SK-N-SH (cell line): ENCODE data around the gene DYNC2H1. TPM values are rescaled to one million over a fixed set of nuclear protein-coding genes. Genes with fewer than 3 reads are reported as not detected.

Experiments used
- CTCF ChIA-PET: fragments of 300-600, 350-600 bp; formaldehyde crosslinking; extraction: SDS; loops from one replicate; lab custom pipeline; 2021; lab: Yijun Ruan, JAX
- POLR2A ChIA-PET: fragments of 350-600 bp; sonication (Branson Sonifier 250); formaldehyde crosslinking; extraction: SDS; loops from one replicate; lab custom pipeline; 2020; ENCODE audit warnings: antibody characterized with exemption, inconsistent platforms; lab: Yijun Ruan, JAX
- DNase-seq: peaks from one replicate; pipeline ENCODE4 v3.0.0; 2012
- H2AFZ ChIP-seq: fragments of 200-600 bp; sonication (generic); 2 replicates; pipeline ENCODE4 v1.8.1; 2016; ENCODE audit warnings: antibody characterized with exemption, mild to moderate bottlenecking, low read depth
- H3F3A ChIP-seq: fragments of 200-600 bp; sonication (generic); replicated peaks from 2 replicates; pipeline ENCODE3; 2016; ENCODE audit warnings: antibody characterized with exemption, mild to moderate bottlenecking; ENCODE audit not compliant: insufficient read depth
- H3K27ac ChIP-seq, 2 experiments: fragments of 200-500 bp in 1 of 2; fragments of 200-600 bp in 1 of 2; sonication (Bioruptor generic) in 1 of 2; sonication (generic), shearing (Covaris generic) in 1 of 2; 2 replicates each; pipeline versions ENCODE4 v1.5.1 to v1.6.1; 2014 to 2016; ENCODE audit warnings: low read depth in 2 of 2, inconsistent platforms in 1 of 2, low read length in 1 of 2, mild to moderate bottlenecking in 1 of 2, mixed read lengths in 1 of 2
- H3K27me3 ChIP-seq: fragments of 200-600 bp; sonication (generic), shearing (Covaris generic); 2 replicates; pipeline ENCODE4 v1.6.1; 2016; ENCODE audit warnings: mixed run types; ENCODE audit not compliant: insufficient read depth
- H3K36me3 ChIP-seq, 2 experiments: fragments of 200-500 bp in 1 of 2; fragments of 200-600 bp in 1 of 2; sonication (Bioruptor generic) in 1 of 2; sonication (generic) in 1 of 2; replicated peaks in 1 of 2; 2 replicates each; pipeline versions ENCODE3 to v1.5.1; 2014 to 2016; ENCODE audit warnings: low read length in 1 of 2, mild to moderate bottlenecking in 1 of 2; ENCODE audit not compliant: insufficient read depth in 2 of 2, control insufficient read depth in 1 of 2
- H3K4me1 ChIP-seq, 2 experiments: fragments of 200-500 bp in 1 of 2; fragments of 200-600 bp in 1 of 2; sonication (Bioruptor generic) in 1 of 2; sonication (generic), shearing (Covaris generic) in 1 of 2; 2 replicates each; pipeline versions ENCODE4 v1.5.1 to v1.6.1; 2014 to 2016; ENCODE audit warnings: low read depth in 1 of 2, low read length in 1 of 2, mixed run types in 1 of 2; ENCODE audit not compliant: insufficient read depth in 2 of 2, control insufficient read depth in 1 of 2
- H3K4me2 ChIP-seq: fragments of 200-600 bp; sonication (generic), shearing (Covaris generic); 2 replicates; pipeline ENCODE4 v1.6.1; 2017; ENCODE audit warnings: mixed run types
- H3K4me3 ChIP-seq, 2 experiments: fragments of 200-500 bp in 1 of 2; fragments of 200-600 bp in 1 of 2; sonication (Bioruptor generic) in 1 of 2; sonication (generic), shearing (Covaris generic) in 1 of 2; 2 replicates each; pipeline versions ENCODE4 v1.5.1 to v1.8.1; 2014 to 2016; ENCODE audit warnings: low read depth in 2 of 2, inconsistent platforms in 1 of 2, low read length in 1 of 2, mild to moderate bottlenecking in 1 of 2, mixed read lengths in 1 of 2, moderate library complexity in 1 of 2
- H3K79me2 ChIP-seq: fragments of 200-600 bp; sonication (generic); 2 replicates; pipeline ENCODE4 v1.8.1; 2017; ENCODE audit warnings: mild to moderate bottlenecking; ENCODE audit not compliant: insufficient read depth
- H3K9ac ChIP-seq: fragments of 200-600 bp; sonication (generic); 2 replicates; pipeline ENCODE4 v1.6.1; 2017; ENCODE audit warnings: mixed run types
- H3K9me2 ChIP-seq: fragments of 200-600 bp; sonication (generic); 2 replicates; pipeline ENCODE4 v1.6.1; 2017; ENCODE audit warnings: mixed run types
- H3K9me3 ChIP-seq: fragments of 200-600 bp; sonication (generic); 2 replicates; pipeline ENCODE4 v1.6.1; 2017; ENCODE audit warnings: mixed run types, mild to moderate bottlenecking, moderate library complexity
- H4K20me1 ChIP-seq: fragments of 200-600 bp; sonication (generic); 2 replicates; pipeline ENCODE4 v1.6.1; 2017; ENCODE audit warnings: mild to moderate bottlenecking, mixed run types; ENCODE audit not compliant: insufficient read depth
- CHD2 ChIP-seq: fragments of 150-350 bp; IDR thresholded peaks from 2 replicates; pipeline ENCODE4 v1.6.1; 2018; ENCODE audit warnings: low read length; ENCODE audit not compliant: partially characterized antibody
- ELF1 ChIP-seq: IDR thresholded peaks from 2 replicates; pipeline ENCODE4 v1.4.0; 2012
- EP300 ChIP-seq, 2 experiments: IDR thresholded peaks; 2 replicates each; pipeline versions ENCODE4 v1.4.0 to v1.6.1; 2012; ENCODE audit warnings: borderline replicate concordance in 1 of 2, low read depth in 1 of 2, low read length in 1 of 2
- FOXM1 ChIP-seq: IDR thresholded peaks from 2 replicates; pipeline ENCODE4 v1.4.0; 2012; ENCODE audit warnings: low read depth, mild to moderate bottlenecking
- GABPA ChIP-seq: IDR thresholded peaks from 2 replicates; pipeline ENCODE4 v1.4.0; 2012; ENCODE audit warnings: low read depth, mild to moderate bottlenecking
- GATA2 ChIP-seq: sonication (generic); formaldehyde crosslinking; IDR thresholded peaks from 2 replicates; pipeline ENCODE4 v1.5.0; 2020; ENCODE audit warnings: mild to moderate bottlenecking, missing genetic modification reagents
- JUND ChIP-seq: IDR thresholded peaks from 2 replicates; pipeline ENCODE4 v1.4.0; 2012
- MXI1 ChIP-seq: IDR thresholded peaks from 2 replicates; pipeline ENCODE4 v1.6.1; 2012; ENCODE audit warnings: mild to moderate bottlenecking, low read depth, low read length, improper control_type of control experiment
- PBX3 ChIP-seq: IDR thresholded peaks from 2 replicates; pipeline ENCODE4; 2012
- POLR2AphosphoS5 ChIP-seq: IDR thresholded peaks from 2 replicates; pipeline ENCODE4 v1.6.1; 2012; ENCODE audit warnings: low read depth, low read length
- RAD21 ChIP-seq: IDR thresholded peaks from 2 replicates; pipeline ENCODE4 v1.6.1; 2012; ENCODE audit warnings: mild to moderate bottlenecking, low read length
- RCOR1 ChIP-seq: fragments of 150-350 bp; IDR thresholded peaks from 2 replicates; pipeline ENCODE4 v1.6.1; 2017; ENCODE audit warnings: antibody characterized with exemption, low read length
- RFX5 ChIP-seq: IDR thresholded peaks from 2 replicates; pipeline ENCODE4 v1.6.1; 2012; ENCODE audit warnings: mild to moderate bottlenecking, improper control_type of control experiment, low read length
- RXRA ChIP-seq: IDR thresholded peaks from 2 replicates; pipeline ENCODE4 v1.4.0; 2012; ENCODE audit warnings: low read depth, mild to moderate bottlenecking, borderline replicate concordance
- SIN3A ChIP-seq: IDR thresholded peaks from 2 replicates; pipeline ENCODE4 v1.6.1; 2012; ENCODE audit warnings: low read depth, mild to moderate bottlenecking, low read length, moderate library complexity, borderline replicate concordance
- SMC3 ChIP-seq: IDR thresholded peaks from 2 replicates; pipeline ENCODE4 v1.6.1; 2012; ENCODE audit warnings: low read depth, low read length, improper control_type of control experiment
- TAF1 ChIP-seq: IDR thresholded peaks from 2 replicates; pipeline ENCODE4 v1.6.1; 2012; ENCODE audit warnings: low read depth, mild to moderate bottlenecking, low read length, moderate library complexity, borderline replicate concordance
- TEAD4 ChIP-seq: IDR thresholded peaks from 2 replicates; pipeline ENCODE4 v1.4.0; 2012; ENCODE audit warnings: mild to moderate bottlenecking, borderline replicate concordance; ENCODE audit not compliant: insufficient read depth
- YY1 ChIP-seq: IDR thresholded peaks from 2 replicates; pipeline ENCODE4 v1.4.0; 2012; ENCODE audit warnings: low read depth, mild to moderate bottlenecking
- WGBS: methylation state at CpG from one replicate; pipeline ENCODE4 v1.1.6; 2017; ENCODE audit warnings: low lambda C conversion rate; 5-methylcytosine and 5-hydroxymethylcytosine counted together
- polyA plus RNA-seq, 3 experiments: library from polyadenylated mRNA; depleted of rRNA; stranded (reverse); fragments of >200 nt; gene quantifications; 2 replicates each; pipeline ENCODE4 v1.2.3, GENCODE V29; 2012
- TF ChIP-seq, protein P1 (sequence below): fragments of 150-350 bp; IDR thresholded peaks from 2 replicates; pipeline ENCODE4 v1.6.1; 2016; ENCODE audit warnings: mild to moderate bottlenecking, low read depth, low read length
- TF ChIP-seq, protein P2 (sequence below): IDR thresholded peaks from 2 replicates; pipeline ENCODE4 v1.4.0; 2012; ENCODE audit warnings: low read depth

DYNC2H1 gene
- polyA plus RNA-seq, 1 of the 3 experiments (the other 2 are of a cell fraction): 15.3 TPM

GRCh38 chr11:103091801-103092524, 17.3 kb upstream of the DYNC2H1 start, which contains the start of gene DCUN1D5:
DCUN1D5 (minus strand) TSS chr11:103092160; CDS start chr11:103091872, 288 bp downstream.
- ChIA-PET CTCF (interaction anchor here (1.0 to 3.0 kb wide), 2 partner anchors 17 to 56 kb away, joined by 3 to 27 read pairs; partner anchors contain the start of gene DYNC2H1), POLR2A (interaction anchor here (0.9 to 1.6 kb wide), 3 partner anchors 9 to 17 kb away, joined by 4 to 20 read pairs (median 15); partner anchors contain the start of gene DYNC2H1)
- Histone ChIP-seq H3K36me3 (peaks cover 19 to 26% of the 10 kb centered on the region in 2 experiments), H3K9me2 (no peaks in the 10 kb centered on the region), H3K79me2 (peaks cover 49% of the 10 kb centered on the region), H3K27me3 (no peaks in the 10 kb centered on the region; the same call in 1 of the 2 replicates)
- peak; percentile 96 for DNase-seq
- TF ChIP-seq SIN3A (no peak; the same call in 1 of the 2 replicates), SMC3 (no peak), EP300 (IDR thresholded peaks at IDR 0.05; ENCODE audit: borderline replicate concordance in 1 of 2, low read depth in 1 of 2, low read length in 1 of 2) (no peak), RCOR1 (no peak), MXI1 (peak; percentile 79), PBX3 (peak; percentile 39), ELF1 (peak; percentile 65), TAF1 (peak; percentile 87), POLR2AphosphoS5 (peak; percentile 98), YY1 (peak; percentile 58; the same call in 1 of the 2 replicates), RXRA (no peak), GABPA (peak; percentile 96), FOXM1 (no peak), CHD2 (peak; percentile 71), RFX5 (peak; percentile 43; the same call in 1 of the 2 replicates), RAD21 (no peak), TEAD4 (no peak), JUND (no peak), GATA2 (peak; percentile 49)
- TF ChIP-seq, protein P1, sequence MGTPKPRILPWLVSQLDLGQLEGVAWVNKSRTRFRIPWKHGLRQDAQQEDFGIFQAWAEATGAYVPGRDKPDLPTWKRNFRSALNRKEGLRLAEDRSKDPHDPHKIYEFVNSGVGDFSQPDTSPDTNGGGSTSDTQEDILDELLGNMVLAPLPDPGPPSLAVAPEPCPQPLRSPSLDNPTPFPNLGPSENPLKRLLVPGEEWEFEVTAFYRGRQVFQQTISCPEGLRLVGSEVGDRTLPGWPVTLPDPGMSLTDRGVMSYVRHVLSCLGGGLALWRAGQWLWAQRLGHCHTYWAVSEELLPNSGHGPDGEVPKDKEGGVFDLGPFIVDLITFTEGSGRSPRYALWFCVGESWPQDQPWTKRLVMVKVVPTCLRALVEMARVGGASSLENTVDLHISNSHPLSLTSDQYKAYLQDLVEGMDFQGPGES: no peak
- TF ChIP-seq, protein P2, sequence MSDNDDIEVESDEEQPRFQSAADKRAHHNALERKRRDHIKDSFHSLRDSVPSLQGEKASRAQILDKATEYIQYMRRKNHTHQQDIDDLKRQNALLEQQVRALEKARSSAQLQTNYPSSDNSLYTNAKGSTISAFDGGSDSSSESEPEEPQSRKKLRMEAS: peak; percentile 91
- TF ChIP-seq, all 33 proteins: peak for 11
- Histone ChIP-seq H3K4me2 (peak within 1 kb of the TSS; percentile 78), H4K20me1 (peaks cover 21% of the 10 kb centered on the region), H3K4me3 (peak within 1 kb of the TSS; percentile 80 to 98), H3K27ac (peak within 1 kb of the TSS; percentile 86 to 93), H2AFZ (peak within 1 kb of the TSS; percentile 87), H3K4me1 (peaks cover 0 to 16% of the 10 kb centered on the region in 2 experiments; a peak in 3 of 4 replicates), H3K9me3 (no peaks in the 10 kb centered on the region), H3K9ac (peak within 1 kb of the TSS; percentile 91), H3F3A (no peaks in the 10 kb centered on the region)
- WGBS: 2% methylated on average over 34 of the region's 54 CpGs
